ENCODE data around the gene MYCN.

The MYCN gene

DNA sequence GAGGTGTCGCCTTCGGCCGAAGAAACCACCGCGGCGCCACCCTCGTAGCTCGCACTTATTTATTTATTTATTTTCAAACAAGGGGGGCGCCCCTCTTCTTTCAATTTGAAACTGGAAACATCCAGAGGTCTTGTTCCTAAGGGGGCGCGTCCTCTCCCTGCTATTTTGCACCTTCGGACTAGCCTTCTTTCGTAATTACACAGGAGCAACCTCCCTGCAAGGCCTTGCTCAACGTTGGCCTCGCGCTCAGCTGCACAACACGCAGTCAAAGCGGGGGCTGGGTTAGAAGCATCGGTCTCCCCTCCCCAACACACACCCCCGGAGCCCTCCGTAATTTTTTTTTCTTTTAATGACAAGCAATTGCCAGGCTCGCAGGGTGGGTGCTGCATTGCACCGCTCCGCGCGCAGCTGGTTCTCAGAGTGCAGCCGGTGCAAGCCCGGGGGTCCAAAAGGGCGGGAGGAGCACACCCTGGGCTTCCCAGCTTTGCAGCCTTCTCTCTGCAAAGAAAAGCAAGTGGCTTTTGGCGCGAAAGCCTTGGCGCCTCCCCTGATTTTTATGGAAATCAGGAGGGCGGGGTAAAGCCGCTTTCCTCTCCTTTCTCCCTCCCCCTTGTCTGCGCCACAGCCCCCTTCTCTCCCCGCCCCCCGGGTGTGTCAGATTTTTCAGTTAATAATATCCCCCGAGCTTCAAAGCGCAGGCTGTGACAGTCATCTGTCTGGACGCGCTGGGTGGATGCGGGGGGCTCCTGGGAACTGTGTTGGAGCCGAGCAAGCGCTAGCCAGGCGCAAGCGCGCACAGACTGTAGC is at the start of gene MYCN:
TSS of gene MYCN (plus strand) at position 697 of the 807 bp plus-strand sequence. CDS start 1,515 bp downstream, outside the sequence.
- no peak within 1 kb of the TSS; the same call in 1 of the 2 replicates for H3K4me3 ChIP-seq (ENCODE audit: control insufficient read depth, low read depth, low read length)
- DNase-seq (ENCODE audit: low read depth) = no peak
- TF ChIP-seq CTCF (IDR thresholded peaks at IDR 0.05; ENCODE audit: control insufficient read depth, insufficient read depth, low read depth, low read length, missing control alignments) = peak; percentile 57

- DNase-seq (ENCODE audit: low read depth) = no peak
- no peak for TF ChIP-seq CTCF (IDR thresholded peaks at IDR 0.05; ENCODE audit: control insufficient read depth, insufficient read depth, low read depth, low read length, missing control alignments)
- no peak overlapping the region for H3K4me3 ChIP-seq (ENCODE audit: control insufficient read depth, low read depth, low read length)
Measured at GRCh38 chr2:15890936-15891905, 49.1 kb upstream of the MYCN start.

- no peak for DNase-seq (ENCODE audit: low read depth)
- no peak for TF ChIP-seq CTCF (IDR thresholded peaks at IDR 0.05; ENCODE audit: control insufficient read depth, insufficient read depth, low read depth, low read length, missing control alignments)
- no peak overlapping the region for H3K4me3 ChIP-seq (ENCODE audit: control insufficient read depth, low read depth, low read length)
Measured at GRCh38 chr2:15892151-15892880, 48.0 kb upstream of the MYCN start.

DNA sequence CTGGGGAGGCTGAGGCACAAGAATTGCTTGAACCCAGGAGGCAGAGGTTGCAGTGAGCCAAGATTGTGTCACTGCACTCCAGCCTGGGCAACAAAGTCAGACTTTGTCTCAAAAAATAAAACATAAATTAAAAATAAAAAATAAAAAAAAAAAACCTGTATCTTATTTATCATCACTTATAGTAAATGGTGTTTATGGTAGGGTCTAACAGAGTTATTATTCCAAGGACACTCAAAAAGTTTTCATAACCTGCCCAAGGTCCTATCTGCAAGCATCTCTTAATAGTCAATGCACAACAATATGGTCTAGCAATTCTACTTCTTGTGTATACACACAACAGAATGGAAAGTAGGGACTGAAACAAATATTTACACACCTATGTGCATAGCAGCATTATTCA is 47.3 kb upstream of the MYCN start:
- TF ChIP-seq CTCF (IDR thresholded peaks at IDR 0.05; ENCODE audit: control insufficient read depth, insufficient read depth, low read depth, low read length, missing control alignments) = no peak
- no peak for DNase-seq (ENCODE audit: low read depth)
- no peak overlapping the region for H3K4me3 ChIP-seq (ENCODE audit: control insufficient read depth, low read depth, low read length)

DNA sequence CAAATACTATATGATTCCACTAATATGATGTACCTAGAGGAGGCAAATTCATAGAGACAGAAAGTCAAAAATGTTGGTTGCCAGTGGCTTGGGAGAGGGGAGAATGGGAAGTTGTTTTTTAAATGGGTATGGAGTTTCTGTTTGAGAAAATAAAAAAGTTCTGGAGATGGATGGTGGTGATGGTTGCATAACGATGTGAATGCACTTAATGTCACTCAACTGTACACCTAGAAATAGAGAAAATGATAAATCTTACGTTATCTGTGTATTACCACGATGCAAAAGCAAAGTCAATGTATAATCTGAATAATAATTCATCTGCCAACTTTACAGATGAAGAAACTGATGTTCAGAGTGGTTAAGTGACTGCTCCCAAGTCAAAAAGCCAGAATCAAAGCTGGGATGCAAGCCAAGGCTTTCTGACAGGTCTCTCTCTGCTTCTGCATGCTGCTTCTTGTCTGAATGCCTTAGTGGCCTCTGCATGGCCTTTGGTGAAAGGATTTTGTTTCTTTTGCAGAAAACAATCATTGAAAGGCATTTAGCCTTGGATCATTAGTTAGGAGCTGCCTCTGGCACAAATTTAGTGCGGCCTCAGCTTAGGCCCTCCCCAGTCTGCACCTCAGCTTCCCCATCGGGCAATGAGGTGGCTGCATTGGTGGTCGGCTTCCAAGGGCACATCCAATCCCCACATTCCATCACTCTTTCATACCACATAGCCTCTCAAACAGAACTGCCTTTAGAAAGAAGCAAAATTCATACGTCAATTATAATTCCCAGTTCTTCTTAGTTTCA is 46.5 kb upstream of the MYCN start:
- no peak for DNase-seq (ENCODE audit: low read depth)

More for the DNA sequence above, 46.5 kb upstream of the MYCN start:
- no peak for TF ChIP-seq CTCF (IDR thresholded peaks at IDR 0.05; ENCODE audit: control insufficient read depth, insufficient read depth, low read depth, low read length, missing control alignments)
- no peak overlapping the region for H3K4me3 ChIP-seq (ENCODE audit: control insufficient read depth, low read depth, low read length)
